ENCODE measurements around the gene MDM2. TPM values are rescaled to one million over a fixed set of nuclear protein-coding genes. Genes with fewer than 3 reads are reported as not detected.
"Not testable (repeated sequence)": the region's sequence is repeated elsewhere in the genome, so short reads cannot be mapped to it uniquely, and the experiment has no call there.

MDM2 gene
- total RNA-seq, 1 experiment from 2014 or later: 97.1 TPM

DNA sequence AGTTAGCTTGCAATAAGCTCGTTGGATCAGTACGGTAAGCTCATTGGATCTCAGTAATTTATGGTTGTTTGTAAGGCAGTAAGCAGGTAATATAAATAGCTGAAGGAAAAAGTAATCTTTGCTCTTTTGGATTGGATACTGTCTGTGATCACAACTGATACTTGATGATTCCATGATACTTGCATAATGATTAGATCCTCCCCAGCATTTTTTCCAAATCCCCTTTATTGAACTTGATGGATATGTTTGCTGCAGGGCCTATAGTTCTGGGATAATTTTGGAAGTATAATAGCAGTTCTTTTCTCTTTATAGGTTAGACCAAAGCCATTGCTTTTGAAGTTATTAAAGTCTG, 5.2 kb downstream of the MDM2 start:
- peaks cover 7% of the 10 kb centered on the region for H3K4me1 Mint-ChIP-seq (ENCODE audit: low read depth, unreplicated experiment)
- TF ChIP-seq, protein P1, sequence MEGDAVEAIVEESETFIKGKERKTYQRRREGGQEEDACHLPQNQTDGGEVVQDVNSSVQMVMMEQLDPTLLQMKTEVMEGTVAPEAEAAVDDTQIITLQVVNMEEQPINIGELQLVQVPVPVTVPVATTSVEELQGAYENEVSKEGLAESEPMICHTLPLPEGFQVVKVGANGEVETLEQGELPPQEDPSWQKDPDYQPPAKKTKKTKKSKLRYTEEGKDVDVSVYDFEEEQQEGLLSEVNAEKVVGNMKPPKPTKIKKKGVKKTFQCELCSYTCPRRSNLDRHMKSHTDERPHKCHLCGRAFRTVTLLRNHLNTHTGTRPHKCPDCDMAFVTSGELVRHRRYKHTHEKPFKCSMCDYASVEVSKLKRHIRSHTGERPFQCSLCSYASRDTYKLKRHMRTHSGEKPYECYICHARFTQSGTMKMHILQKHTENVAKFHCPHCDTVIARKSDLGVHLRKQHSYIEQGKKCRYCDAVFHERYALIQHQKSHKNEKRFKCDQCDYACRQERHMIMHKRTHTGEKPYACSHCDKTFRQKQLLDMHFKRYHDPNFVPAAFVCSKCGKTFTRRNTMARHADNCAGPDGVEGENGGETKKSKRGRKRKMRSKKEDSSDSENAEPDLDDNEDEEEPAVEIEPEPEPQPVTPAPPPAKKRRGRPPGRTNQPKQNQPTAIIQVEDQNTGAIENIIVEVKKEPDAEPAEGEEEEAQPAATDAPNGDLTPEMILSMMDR (IDR thresholded peaks at IDR 0.05; ENCODE audit: unreplicated experiment): no peak
- no TSS peak for BruUV-seq (replicated peaks)
- no peak overlapping the region for H3K27ac Mint-ChIP-seq (ENCODE audit: unreplicated experiment)
- H3K4me3 Mint-ChIP-seq (ENCODE audit: low read depth, unreplicated experiment): no peak overlapping the region
- H3K9me3 Mint-ChIP-seq (ENCODE audit: low read depth, unreplicated experiment): no peaks in the 10 kb centered on the region
- no peaks in the 10 kb centered on the region for H3K27me3 Mint-ChIP-seq (ENCODE audit: unreplicated experiment)
- DNase-seq: no peak
- CTCF ChIA-PET: interaction anchor here (2.5 kb wide), 1 partner anchor 17 kb away, joined by 8 read pairs; no protein-coding TSS in a partner anchor
- peaks cover 48% of the 10 kb centered on the region for H3K36me3 Mint-ChIP-seq (ENCODE audit: insufficient read depth, unreplicated experiment)
- intact Hi-C loops (cut with micrococcal nuclease; ENCODE audit: unreplicated experiment): no loop called here

GRCh38 chr12:68814490-68815231, 6.7 kb downstream of the MDM2 start:
- TF ChIP-seq, protein P1 (IDR thresholded peaks at IDR 0.05; ENCODE audit: unreplicated experiment): no peak
- Mint-ChIP-seq H3K36me3 (ENCODE audit: insufficient read depth, unreplicated experiment) (peaks cover 46% of the 10 kb centered on the region), H3K4me1 (ENCODE audit: low read depth, unreplicated experiment) (peaks cover 7% of the 10 kb centered on the region), H3K9me3 (ENCODE audit: low read depth, unreplicated experiment) (no peaks in the 10 kb centered on the region), H3K4me3 (ENCODE audit: low read depth, unreplicated experiment) (no peak overlapping the region), H3K27me3 (ENCODE audit: unreplicated experiment) (no peaks in the 10 kb centered on the region), H3K27ac (ENCODE audit: unreplicated experiment) (no peak overlapping the region)
- CTCF ChIA-PET: interaction anchor here (2.5 kb wide), 1 partner anchor 16 kb away, joined by 8 read pairs; no protein-coding TSS in a partner anchor
- DNase-seq: no peak
- intact Hi-C loops (cut with micrococcal nuclease; ENCODE audit: unreplicated experiment): no loop called here
- BruUV-seq (replicated peaks): no TSS peak

- TF ChIP-seq, protein P1 (IDR thresholded peaks at IDR 0.05; ENCODE audit: unreplicated experiment): no peak
- peaks cover 47% of the 10 kb centered on the region for H3K36me3 Mint-ChIP-seq (ENCODE audit: insufficient read depth, unreplicated experiment)
- intact Hi-C loops (cut with micrococcal nuclease; ENCODE audit: unreplicated experiment): no loop called here
- H3K4me3 Mint-ChIP-seq (ENCODE audit: low read depth, unreplicated experiment): no peak overlapping the region
- peaks cover 7% of the 10 kb centered on the region for H3K4me1 Mint-ChIP-seq (ENCODE audit: low read depth, unreplicated experiment)
- no peaks in the 10 kb centered on the region for H3K27me3 Mint-ChIP-seq (ENCODE audit: unreplicated experiment)
- no peak for DNase-seq
- no TSS peak for BruUV-seq (replicated peaks)
- H3K9me3 Mint-ChIP-seq (ENCODE audit: low read depth, unreplicated experiment): no peaks in the 10 kb centered on the region
- H3K27ac Mint-ChIP-seq (ENCODE audit: unreplicated experiment): no peak overlapping the region
- CTCF ChIA-PET: interaction anchor here (0.6 to 1.4 kb wide), 3 partner anchors 15 to 75 kb away, joined by 3 to 7 read pairs (median 4); no protein-coding TSS in a partner anchor
Observed at GRCh38 chr12:68815232-68815927, 7.4 kb downstream of the MDM2 start.

DNA sequence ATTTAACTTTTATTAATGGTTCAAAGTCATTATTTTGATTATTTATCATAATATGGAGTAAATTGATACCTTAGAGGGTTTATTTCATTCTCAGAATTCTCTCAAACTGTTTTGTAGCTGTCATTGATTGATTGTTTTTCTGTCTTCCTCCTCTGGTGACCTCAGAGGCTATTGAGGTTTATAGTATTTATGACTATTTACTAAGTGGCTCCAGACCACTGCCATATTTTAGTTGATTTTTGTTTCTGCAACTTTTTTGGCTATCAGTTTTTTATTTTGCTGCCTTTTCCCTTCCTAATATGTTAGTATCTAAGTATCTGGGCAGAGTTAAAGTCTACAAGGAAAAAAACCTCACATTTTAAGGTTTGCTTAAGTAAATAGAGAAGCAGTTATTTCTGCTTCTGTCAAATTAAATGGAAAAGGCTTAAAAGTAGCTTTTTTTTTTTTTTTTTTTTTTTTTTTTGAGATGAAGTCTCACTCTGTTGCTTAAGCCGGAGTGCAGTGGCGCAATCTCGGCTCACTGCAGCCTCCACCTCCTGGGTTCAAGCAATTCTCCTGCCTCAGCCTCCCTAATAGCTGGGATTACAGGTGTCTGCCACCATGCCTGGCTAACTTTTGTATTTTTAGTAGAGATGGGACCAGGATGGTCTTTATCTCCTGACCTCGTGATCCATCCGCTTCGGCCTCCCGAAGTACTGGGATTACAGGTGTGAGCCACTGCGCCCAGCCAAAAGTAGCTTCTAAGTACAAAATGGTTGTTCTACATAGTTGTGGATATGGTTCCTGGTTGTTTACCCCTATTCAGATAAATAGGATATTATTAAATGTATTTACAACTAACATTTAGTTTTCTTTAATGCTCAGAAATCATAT, 8.2 kb downstream of the MDM2 start:
- BruUV-seq (replicated peaks): no TSS peak
- H3K4me3 Mint-ChIP-seq (ENCODE audit: low read depth, unreplicated experiment): no peak overlapping the region
- DNase-seq: no peak
- peaks cover 44% of the 10 kb centered on the region for H3K36me3 Mint-ChIP-seq (ENCODE audit: insufficient read depth, unreplicated experiment)
- intact Hi-C loops (cut with micrococcal nuclease; ENCODE audit: unreplicated experiment): no loop called here
- H3K9me3 Mint-ChIP-seq (ENCODE audit: low read depth, unreplicated experiment): no peaks in the 10 kb centered on the region
- H3K27me3 Mint-ChIP-seq (ENCODE audit: unreplicated experiment): no peaks in the 10 kb centered on the region
- H3K27ac Mint-ChIP-seq (ENCODE audit: unreplicated experiment): no peak overlapping the region
- TF ChIP-seq, protein P1 (IDR thresholded peaks at IDR 0.05; ENCODE audit: unreplicated experiment): no peak
- CTCF ChIA-PET: interaction anchor here (0.6 to 1.4 kb wide), 2 partner anchors 14 to 24 kb away, joined by 3 to 4 read pairs; no protein-coding TSS in a partner anchor
- peaks cover 7% of the 10 kb centered on the region for H3K4me1 Mint-ChIP-seq (ENCODE audit: low read depth, unreplicated experiment)

- peaks cover 45% of the 10 kb centered on the region for H3K36me3 Mint-ChIP-seq (ENCODE audit: insufficient read depth, unreplicated experiment)
- DNase-seq; intact Hi-C loops (cut with micrococcal nuclease; ENCODE audit: unreplicated experiment); H3K27ac Mint-ChIP-seq (ENCODE audit: unreplicated experiment); H3K4me3 Mint-ChIP-seq (ENCODE audit: low read depth, unreplicated experiment); H3K27me3 Mint-ChIP-seq (ENCODE audit: unreplicated experiment); CTCF ChIA-PET; H3K4me1 Mint-ChIP-seq (ENCODE audit: low read depth, unreplicated experiment); H3K9me3 Mint-ChIP-seq (ENCODE audit: low read depth, unreplicated experiment); BruUV-seq (replicated peaks): not testable (repeated sequence)
Observed at GRCh38 chr12:68819481-68819880, 11.5 kb downstream of the MDM2 start.
